ENCODE results near the gene SLC16A6.

The SLC16A6 gene

GRCh38 chr17:68297195-68297594, 6.3 kb upstream of the SLC16A6 start:
- POLR2A ChIA-PET = no interaction called here
- DNase-seq (ENCODE audit: extremely low spot score) = no peak
- CTCF ChIA-PET = interaction anchor here (0.8 to 1.8 kb wide), 5 partner anchors 9 to 103 kb away, joined by 3 to 4 read pairs (median 3); no protein-coding TSS in a partner anchor
- no peak for TF ChIP-seq CTCF (IDR thresholded peaks at IDR 0.05; ENCODE audit: control extremely low read depth, extremely low read depth, low read depth, missing control alignments)

DNA sequence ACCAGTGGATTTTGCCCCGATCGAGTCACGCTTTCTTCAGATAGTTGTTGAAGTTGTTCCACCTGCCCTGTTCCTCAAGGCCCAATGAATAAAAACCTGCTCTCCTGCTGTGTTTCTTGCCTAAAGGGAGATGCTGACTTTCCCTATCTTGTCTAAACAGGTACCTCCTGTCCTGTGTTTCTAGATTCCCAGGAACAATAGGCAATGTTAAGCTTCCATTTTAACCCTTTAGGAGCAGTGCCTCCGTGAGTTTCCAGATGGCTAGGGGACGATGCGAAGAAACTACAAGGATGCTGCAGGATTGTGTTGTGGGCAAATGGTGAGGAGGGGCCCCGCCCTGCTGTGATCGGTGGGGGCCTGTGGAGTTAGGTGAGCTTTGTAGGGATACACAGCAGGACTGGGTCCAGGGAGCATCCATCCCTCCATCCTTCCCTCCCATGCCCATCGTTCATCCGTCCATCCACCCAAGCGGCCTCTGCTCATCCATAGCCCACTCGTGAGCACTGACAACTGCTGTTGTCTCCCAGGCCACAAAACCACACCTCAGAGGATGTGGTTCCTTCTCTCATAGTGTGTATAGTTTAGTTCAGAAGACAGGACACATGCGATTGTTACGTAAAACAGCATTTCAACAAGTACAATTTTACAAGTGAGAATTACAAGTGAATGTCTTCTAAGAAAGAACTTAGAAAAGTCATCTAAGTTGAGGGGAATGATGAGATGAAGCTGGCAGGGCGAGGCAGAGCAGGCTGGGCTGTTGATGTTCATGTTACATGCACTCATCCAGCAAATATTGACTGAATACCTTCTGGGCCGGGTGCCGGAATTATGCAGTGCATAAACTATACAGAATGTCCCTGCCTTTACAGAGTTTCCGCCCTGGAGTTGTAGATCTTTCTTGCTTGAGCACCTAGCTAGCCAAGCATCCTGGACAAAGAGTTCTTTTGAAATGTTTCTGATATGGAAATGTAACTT, 5.6 kb upstream of the SLC16A6 start:
- DNase-seq (ENCODE audit: extremely low spot score) = no peak
- POLR2A ChIA-PET = no interaction called here
- no peak for TF ChIP-seq CTCF (IDR thresholded peaks at IDR 0.05; ENCODE audit: control extremely low read depth, extremely low read depth, low read depth, missing control alignments)
- CTCF ChIA-PET = interaction anchor here (0.8 to 1.8 kb wide), 5 partner anchors 8 to 104 kb away, joined by 3 to 4 read pairs (median 3); no protein-coding TSS in a partner anchor

DNA sequence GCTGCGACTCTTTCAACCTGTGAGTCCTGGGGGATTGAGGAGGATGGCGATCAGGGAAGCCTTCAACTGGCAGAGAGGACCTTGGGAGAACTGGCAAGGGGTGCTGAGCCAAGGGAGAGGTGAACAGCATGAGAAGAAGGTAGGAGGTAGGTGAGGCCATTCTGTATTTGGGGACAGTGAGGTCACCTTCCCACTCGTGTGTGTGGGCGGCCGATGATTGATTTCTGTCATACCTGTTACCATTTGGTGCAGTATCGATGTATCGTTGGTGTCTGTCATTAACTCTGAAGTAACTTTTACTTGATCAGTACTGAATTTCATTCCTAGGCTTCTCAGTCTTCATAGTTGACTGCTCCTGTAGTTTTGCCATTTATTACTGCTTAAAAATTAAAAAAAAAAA, 4.2 kb upstream of the SLC16A6 start:
- DNase-seq (ENCODE audit: extremely low spot score) = no peak
- TF ChIP-seq CTCF (IDR thresholded peaks at IDR 0.05; ENCODE audit: control extremely low read depth, extremely low read depth, low read depth, missing control alignments) = no peak
- POLR2A ChIA-PET = no interaction called here
- CTCF ChIA-PET = no interaction called here

GRCh38 chr17:68294617-68295016, 3.7 kb upstream of the SLC16A6 start:
- no peak for TF ChIP-seq CTCF (IDR thresholded peaks at IDR 0.05; ENCODE audit: control extremely low read depth, extremely low read depth, low read depth, missing control alignments)
- ChIA-PET CTCF (interaction anchor here (1.2 kb wide), 1 partner anchor 9 kb away, joined by 4 read pairs; no protein-coding TSS in a partner anchor), POLR2A (no interaction called here)
- DNase-seq (ENCODE audit: extremely low spot score) = no peak

- DNase-seq (ENCODE audit: extremely low spot score) = no peak
- no peak for TF ChIP-seq CTCF (IDR thresholded peaks at IDR 0.05; ENCODE audit: control extremely low read depth, extremely low read depth, low read depth, missing control alignments)
- ChIA-PET POLR2A (no interaction called here), CTCF (interaction anchor here (1.2 kb wide), 1 partner anchor 10 kb away, joined by 4 read pairs; no protein-coding TSS in a partner anchor)
Observed at GRCh38 chr17:68294196-68294555, 3.2 kb upstream of the SLC16A6 start.

- POLR2A ChIA-PET = no interaction called here
- no peak for DNase-seq (ENCODE audit: extremely low spot score)
- TF ChIP-seq CTCF (IDR thresholded peaks at IDR 0.05; ENCODE audit: control extremely low read depth, extremely low read depth, low read depth, missing control alignments) = no peak
- CTCF ChIA-PET = interaction anchor here (0.9 to 1.2 kb wide), 2 partner anchors 10 to 172 kb away, joined by 3 to 4 read pairs; no protein-coding TSS in a partner anchor
Observed at GRCh38 chr17:68293490-68294195, 2.7 kb upstream of the SLC16A6 start.
